BLaER1 treated with 17β-estradiol and CSF1 and Interleukin-3, amounts not matched to agents 10 nM and 100 nM (cell line): ENCODE measurements around the gene INSRR.

Experiments used
- H3K27ac ChIP-seq, 11 experiments: shearing (Covaris generic); formaldehyde crosslinking; 2 replicates each; pipeline ENCODE4 v1.8.1; 2022
- H3K27me3 ChIP-seq, 11 experiments: shearing (Covaris generic); formaldehyde crosslinking; 2 replicates each; pipeline ENCODE4 v1.8.1; 2022
- H3K36me3 ChIP-seq, 11 experiments: shearing (Covaris generic); formaldehyde crosslinking; 2 replicates each; pipeline ENCODE4 v1.8.1; 2022
- H3K4me1 ChIP-seq, 10 experiments: shearing (Covaris generic); formaldehyde crosslinking; 2 replicates each; pipeline ENCODE4 v1.8.1; 2022
- H3K4me2 ChIP-seq, 11 experiments: shearing (Covaris generic); formaldehyde crosslinking; 2 replicates each; pipeline ENCODE4 v1.8.1; 2022
- H3K4me3 ChIP-seq, 10 experiments: shearing (Covaris generic); formaldehyde crosslinking; 2 replicates each; pipeline ENCODE4 v1.8.1; 2022
- H3K9ac ChIP-seq, 11 experiments: shearing (Covaris generic); formaldehyde crosslinking; 2 replicates each; pipeline ENCODE4 v1.8.1; 2022
- H3K9me3 ChIP-seq, 11 experiments: shearing (Covaris generic); formaldehyde crosslinking; replicated peaks in 1 of 11; 2 replicates each; pipeline ENCODE4 v1.8.1; 2022
- H4K20me1 ChIP-seq, 11 experiments: shearing (Covaris generic); formaldehyde crosslinking; 2 replicates each; pipeline ENCODE4 v1.8.1; 2022
- Cebpa-rat ChIP-seq, 11 experiments: shearing (Covaris generic); IDR thresholded peaks; 2 replicates each; pipeline ENCODE4 v1.8.1; 2022

Gene INSRR

GRCh38 chr1:156815307-156815826, 43.5 kb downstream of the INSRR start:
- Histone ChIP-seq H3K27me3 (no peaks in the 10 kb centered on the region), H4K20me1 (peaks cover 0 to 7% (median 0%) of the 10 kb centered on the region in 11 experiments; a peak in 1 of 22 replicates), H3K36me3 (peaks cover 0 to 21% (median 0%) of the 10 kb centered on the region in 11 experiments; a peak in 5 of 22 replicates), H3K9ac (peak overlapping the region; percentile 58 to 81 (median 71); a peak in 16 of 22 replicates), H3K27ac (peak overlapping the region in 9 of 11 experiments; percentile 62 to 82 (median 76); a peak in 15 of 22 replicates), H3K4me1 (peaks cover 54 to 75% (median 66%) of the 10 kb centered on the region in 10 experiments), H3K4me2 (peak overlapping the region; percentile 84 to 100 (median 92)), H3K9me3 (no peaks in the 10 kb centered on the region), H3K4me3 (peak overlapping the region in 8 of 10 experiments; percentile 47 to 66 (median 52); a peak in 13 of 20 replicates)
- TF ChIP-seq Cebpa-rat (IDR thresholded peaks at IDR 0.05) = no peak

DNA sequence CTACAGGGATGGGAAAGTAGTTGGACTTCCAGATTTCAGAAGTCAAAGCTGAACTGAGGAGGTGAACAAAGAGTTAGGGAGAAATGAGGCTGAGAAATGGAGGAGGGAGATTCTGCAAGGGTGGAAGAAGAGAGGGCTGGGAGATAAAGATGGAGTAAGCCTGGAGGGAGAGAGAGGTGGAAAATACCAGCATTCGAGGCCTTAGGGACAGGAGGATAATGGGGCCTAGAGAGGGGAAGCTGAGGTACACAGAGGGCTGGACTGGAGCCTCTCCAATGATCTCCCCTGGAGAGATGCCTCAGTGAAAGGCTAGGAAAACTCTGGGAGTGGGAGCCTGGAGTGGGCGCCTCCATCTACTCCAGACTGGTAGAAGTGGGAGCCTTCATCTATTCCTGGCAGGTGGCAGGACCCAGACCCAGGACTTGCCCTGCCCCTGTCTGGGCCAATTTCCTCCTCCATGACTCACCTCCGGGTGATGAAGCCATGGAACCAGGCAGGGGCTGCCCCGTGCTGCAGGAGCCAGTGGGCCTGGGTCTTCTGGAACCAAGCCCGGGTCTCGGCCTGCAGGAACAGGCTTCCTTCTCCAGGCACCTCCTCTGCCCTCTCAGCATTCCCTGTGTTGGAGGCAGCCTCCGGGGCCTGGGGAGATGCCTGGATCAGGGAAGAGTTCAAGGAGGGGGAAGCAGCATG, 44.2 kb downstream of the INSRR start:
- peaks cover 0 to 21% (median 0%) of the 10 kb centered on the region in 11 experiments; a peak in 5 of 22 replicates for H3K36me3 ChIP-seq
- peaks cover 0 to 7% (median 0%) of the 10 kb centered on the region in 11 experiments; a peak in 1 of 22 replicates for H4K20me1 ChIP-seq
- TF ChIP-seq Cebpa-rat (IDR thresholded peaks at IDR 0.05) = no peak
- peak overlapping the region; percentile 84 to 100 (median 92) for H3K4me2 ChIP-seq
- peak overlapping the region in 9 of 11 experiments; percentile 59 to 81 (median 71); a peak in 12 of 22 replicates for H3K9ac ChIP-seq
- peak overlapping the region in 9 of 11 experiments; percentile 53 to 78 (median 72); a peak in 11 of 22 replicates for H3K27ac ChIP-seq
- H3K9me3 ChIP-seq = no peaks in the 10 kb centered on the region
- H3K4me1 ChIP-seq = peaks cover 54 to 75% (median 66%) of the 10 kb centered on the region in 10 experiments
- H3K27me3 ChIP-seq = no peaks in the 10 kb centered on the region
- peak overlapping the region in 8 of 10 experiments; percentile 53 to 66 (median 60); a peak in 10 of 20 replicates for H3K4me3 ChIP-seq

- no peaks in the 10 kb centered on the region for H3K27me3 ChIP-seq
- peak overlapping the region; percentile 46 to 69 (median 58) for H3K4me3 ChIP-seq
Measured at GRCh38 chr1:156813750-156814570, 45.0 kb downstream of the INSRR start.

GRCh38 chr1:156813298-156813697, 45.6 kb downstream of the INSRR start:
- Histone ChIP-seq H3K4me1 (peaks cover 58 to 89% (median 76%) of the 10 kb centered on the region in 10 experiments), H3K27me3 (no peaks in the 10 kb centered on the region), H3K9me3 (no peaks in the 10 kb centered on the region), H3K4me3 (peak overlapping the region; percentile 46 to 69 (median 58)), H3K27ac (peak overlapping the region in 10 of 11 experiments; percentile 53 to 78 (median 73); a peak in 20 of 22 replicates), H4K20me1 (peaks cover 0 to 7% (median 0%) of the 10 kb centered on the region in 11 experiments; a peak in 2 of 22 replicates), H3K36me3 (peaks cover 0 to 21% (median 0%) of the 10 kb centered on the region in 11 experiments; a peak in 5 of 22 replicates), H3K4me2 (peak overlapping the region; percentile 84 to 100 (median 92)), H3K9ac (peak overlapping the region; percentile 48 to 81 (median 73); a peak in 21 of 22 replicates)
- TF ChIP-seq Cebpa-rat (IDR thresholded peaks at IDR 0.05) = no peak

More at GRCh38 chr1:156813750-156814570, 45.0 kb downstream of the INSRR start:
- H3K9me3 ChIP-seq = no peaks in the 10 kb centered on the region
- H3K9ac ChIP-seq = peak overlapping the region; percentile 48 to 81 (median 73)
- TF ChIP-seq Cebpa-rat (IDR thresholded peaks at IDR 0.05) = no peak
- H3K27ac ChIP-seq = peak overlapping the region; percentile 40 to 78 (median 72); a peak in 21 of 22 replicates
- peaks cover 0 to 21% (median 0%) of the 10 kb centered on the region in 11 experiments; a peak in 5 of 22 replicates for H3K36me3 ChIP-seq
- peaks cover 54 to 83% (median 70%) of the 10 kb centered on the region in 10 experiments for H3K4me1 ChIP-seq
- H4K20me1 ChIP-seq = peaks cover 0 to 7% (median 0%) of the 10 kb centered on the region in 11 experiments; a peak in 1 of 22 replicates
- peak overlapping the region; percentile 84 to 100 (median 92) for H3K4me2 ChIP-seq

DNA sequence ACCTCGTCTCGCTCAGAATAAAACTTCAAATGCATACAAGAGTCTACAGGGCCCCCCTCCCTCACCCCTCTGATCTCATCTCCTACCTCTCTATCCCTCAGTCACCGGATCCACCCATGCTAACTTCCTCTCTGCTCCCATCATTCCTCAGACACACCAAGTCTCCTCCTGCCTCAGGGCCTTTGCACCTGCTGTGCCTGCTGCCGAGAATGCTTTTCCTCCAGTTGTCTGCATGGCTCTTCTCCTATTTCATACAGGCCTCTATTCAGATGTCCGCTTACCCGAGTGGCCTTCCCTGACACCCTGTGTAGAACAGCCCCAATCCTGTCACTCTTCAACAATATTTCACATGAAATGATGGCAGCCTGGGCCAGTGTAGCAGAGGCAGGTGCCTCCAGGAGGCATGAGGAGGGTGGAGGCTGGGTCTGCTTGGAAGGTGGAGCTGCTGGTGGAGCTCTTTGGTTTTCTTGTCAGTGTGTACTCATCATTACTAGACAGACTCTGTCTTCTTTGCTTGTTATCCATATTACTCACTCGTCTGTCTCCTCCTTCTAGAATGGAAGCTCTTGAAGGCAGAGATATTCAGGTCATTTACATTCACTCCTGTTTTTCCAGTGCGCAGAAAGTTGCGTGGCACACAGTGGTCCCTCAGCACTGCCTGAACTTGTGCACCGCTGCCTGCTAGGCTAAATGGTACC, 46.5 kb downstream of the INSRR start:
- TF ChIP-seq Cebpa-rat (IDR thresholded peaks at IDR 0.05) = no peak
- Histone ChIP-seq H4K20me1 (peaks cover 0 to 7% (median 0%) of the 10 kb centered on the region in 11 experiments; a peak in 2 of 22 replicates), H3K36me3 (peaks cover 0 to 21% (median 0%) of the 10 kb centered on the region in 11 experiments; a peak in 5 of 22 replicates), H3K4me3 (no peak overlapping the region), H3K9ac (peak overlapping the region in 4 of 11 experiments; percentile 77 to 81 (median 80); a peak in 4 of 22 replicates), H3K27ac (no peak overlapping the region), H3K4me1 (peaks cover 64 to 91% (median 83%) of the 10 kb centered on the region in 10 experiments), H3K27me3 (no peaks in the 10 kb centered on the region), H3K4me2 (peak overlapping the region; percentile 84 to 100 (median 92); a peak in 21 of 22 replicates), H3K9me3 (no peaks in the 10 kb centered on the region)

GRCh38 chr1:156811168-156811567, 47.7 kb downstream of the INSRR start:
- peaks cover 60 to 91% (median 80%) of the 10 kb centered on the region in 10 experiments for H3K4me1 ChIP-seq
- peak overlapping the region in 7 of 11 experiments; percentile 2 to 91 (median 10); a peak in 2 of 22 replicates for H3K4me2 ChIP-seq
- H3K27me3 ChIP-seq = no peaks in the 10 kb centered on the region
- peaks cover 0 to 28% (median 8%) of the 10 kb centered on the region in 11 experiments; a peak in 12 of 22 replicates for H3K36me3 ChIP-seq
- peaks cover 0 to 7% (median 0%) of the 10 kb centered on the region in 11 experiments; a peak in 2 of 22 replicates for H4K20me1 ChIP-seq
- H3K4me3 ChIP-seq = no peak overlapping the region
- H3K27ac ChIP-seq = no peak overlapping the region
- TF ChIP-seq Cebpa-rat (IDR thresholded peaks at IDR 0.05) = no peak
- H3K9me3 ChIP-seq = no peaks in the 10 kb centered on the region
- H3K9ac ChIP-seq = no peak overlapping the region

DNA sequence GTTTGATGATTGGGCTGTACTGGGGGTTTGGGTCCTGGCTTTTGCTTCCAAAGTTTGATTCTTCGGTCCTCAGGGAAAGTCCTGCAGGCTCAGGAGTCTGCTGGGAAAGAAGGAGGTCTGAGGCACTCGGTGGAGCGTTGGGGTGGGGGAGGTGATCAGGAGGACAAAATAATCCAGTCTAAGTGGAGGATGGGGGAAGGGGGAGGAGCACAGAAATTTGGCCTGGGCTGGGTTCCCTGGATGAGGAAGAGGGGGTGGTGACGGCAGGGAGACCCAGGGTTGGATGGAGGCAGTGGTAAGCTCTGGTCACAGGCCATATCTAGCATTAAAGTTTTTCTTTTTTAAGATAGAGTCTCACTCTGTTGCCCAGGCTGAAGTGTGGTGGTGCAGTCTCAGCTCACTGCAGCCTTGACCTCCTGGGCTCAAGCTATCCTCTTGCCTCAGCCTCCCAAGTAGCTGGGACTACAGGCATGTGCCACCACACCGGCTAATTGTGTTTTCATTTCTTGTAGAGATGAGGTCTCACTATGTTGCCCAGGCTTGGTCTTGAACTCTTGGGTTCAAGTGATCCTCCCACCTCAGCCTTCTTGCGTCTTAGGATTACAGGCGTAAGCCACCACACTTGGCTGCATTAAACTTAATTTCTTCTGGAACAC, 49.1 kb downstream of the INSRR start:
- no peak overlapping the region for H3K4me3 ChIP-seq
- no peak overlapping the region for H3K4me2 ChIP-seq
- no peak overlapping the region for H3K27ac ChIP-seq
- no peak overlapping the region for H3K9ac ChIP-seq
- no peak for TF ChIP-seq Cebpa-rat (IDR thresholded peaks at IDR 0.05)
- peaks cover 52 to 91% (median 70%) of the 10 kb centered on the region in 10 experiments for H3K4me1 ChIP-seq
- peaks cover 0 to 7% (median 0%) of the 10 kb centered on the region in 11 experiments; a peak in 2 of 22 replicates for H4K20me1 ChIP-seq
- no peaks in the 10 kb centered on the region for H3K9me3 ChIP-seq
- peaks cover 0 to 28% (median 14%) of the 10 kb centered on the region in 11 experiments; a peak in 12 of 22 replicates for H3K36me3 ChIP-seq
- no peaks in the 10 kb centered on the region for H3K27me3 ChIP-seq
